WTC11 (cell line): ENCODE measurements around the gene FOXP1. TPM values are rescaled to one million over a fixed set of nuclear protein-coding genes. Genes with fewer than 3 reads are reported as not detected.

ENCODE experiments used
- ATAC-seq: fragments of 200-7000 bp; cut with Tn5 transposase; 2 replicates; pipeline ENCODE4 v1.10.0; 2021; ENCODE audit warnings: mild to moderate bottlenecking, moderate library complexity
- CTCF ChIA-PET: fragments of 300-600 bp; sonication (Branson Sonifier 250); formaldehyde crosslinking; loops from one replicate; lab custom pipeline; 2021; ENCODE audit warnings: antibody characterized with exemption; lab: Charles Lee
- POLR2A ChIA-PET: fragments of 350-600 bp; sonication (Branson Sonifier 250); formaldehyde crosslinking; loops from one replicate; lab custom pipeline; 2021; ENCODE audit warnings: antibody characterized with exemption; lab: Charles Lee
- DNase-seq: peaks from one replicate; pipeline ENCODE4 v3.0.0; 2021; ENCODE audit warnings: low spot score
- H3K27ac Mint-ChIP-seq: 2 replicates; pipeline ENCODE4 v1.8.0; 2021; ENCODE audit warnings: mixed read lengths
- H3K27me3 Mint-ChIP-seq: 2 replicates; pipeline ENCODE4 v1.8.0; 2021; ENCODE audit warnings: low read depth, mild to moderate bottlenecking, moderate library complexity, mixed read lengths
- H3K36me3 Mint-ChIP-seq: 2 replicates; pipeline ENCODE4 v1.8.0; 2021; ENCODE audit warnings: mixed read lengths
- H3K4me1 Mint-ChIP-seq: 2 replicates; pipeline ENCODE4 v1.8.0; 2022; ENCODE audit warnings: mixed read lengths
- H3K4me3 Mint-ChIP-seq: 2 replicates; pipeline ENCODE4 v1.8.0; 2021; ENCODE audit warnings: mild to moderate bottlenecking, moderate library complexity, mixed read lengths
- H3K9me3 Mint-ChIP-seq: 2 replicates; pipeline ENCODE4 v1.8.0; 2021; ENCODE audit warnings: mixed read lengths
- ATF1 ChIP-seq: sonication (generic); formaldehyde crosslinking; IDR thresholded peaks from 2 replicates; pipeline ENCODE4 v1.8.1; 2023; ENCODE audit warnings: mild to moderate bottlenecking, moderate library complexity, missing genetic modification reagents
- ATF2 ChIP-seq: sonication (generic); formaldehyde crosslinking; IDR thresholded peaks from 2 replicates; pipeline ENCODE4 v1.8.1; 2022; ENCODE audit warnings: low read depth, missing genetic modification reagents, borderline replicate concordance
- ATF3 ChIP-seq: sonication (generic); formaldehyde crosslinking; conservative IDR thresholded peaks from 2 replicates; pipeline ENCODE4 v1.8.1; 2022; ENCODE audit warnings: mild to moderate bottlenecking, missing genetic modification reagents
- CREB1 ChIP-seq: sonication (generic); formaldehyde crosslinking; IDR thresholded peaks from 2 replicates; pipeline ENCODE4 v1.8.0; 2023; ENCODE audit warnings: mild to moderate bottlenecking, missing genetic modification reagents
- CREM ChIP-seq: sonication (generic); formaldehyde crosslinking; IDR thresholded peaks from 2 replicates; pipeline ENCODE4 v1.8.1; 2022; ENCODE audit warnings: mild to moderate bottlenecking, missing genetic modification reagents, moderate library complexity
- ESRRA ChIP-seq: sonication (generic); formaldehyde crosslinking; IDR thresholded peaks from 2 replicates; pipeline ENCODE4 v1.8.1; 2022; ENCODE audit warnings: mild to moderate bottlenecking, missing genetic modification reagents, borderline replicate concordance
- ETV6 ChIP-seq: sonication (generic); formaldehyde crosslinking; IDR thresholded peaks from 2 replicates; pipeline ENCODE4 v1.8.1; 2022; ENCODE audit warnings: mild to moderate bottlenecking, missing genetic modification reagents
- FOXK1 ChIP-seq: sonication (generic); formaldehyde crosslinking; IDR thresholded peaks from 2 replicates; pipeline ENCODE4 v1.8.0; 2022; ENCODE audit warnings: mild to moderate bottlenecking, moderate library complexity, missing genetic modification reagents
- FOXP1 ChIP-seq: sonication (generic); formaldehyde crosslinking; IDR thresholded peaks from 2 replicates; pipeline ENCODE4 v1.8.0; 2022; ENCODE audit warnings: missing genetic modification reagents, mild to moderate bottlenecking, moderate library complexity, borderline replicate concordance
- GRHL2 ChIP-seq: fragments of 250-450 bp; sonication (Bioruptor Pico); IDR thresholded peaks from 2 replicates; pipeline ENCODE4 v1.8.0; 2022; ENCODE audit warnings: mild to moderate bottlenecking, moderate library complexity; ENCODE audit not compliant: insufficient replicate concordance, severe bottlenecking
- HMGA2 ChIP-seq: fragments of 250-450 bp; sonication (Bioruptor Pico); IDR thresholded peaks from 2 replicates; pipeline ENCODE4 v1.4.0; 2021; ENCODE audit warnings: mild to moderate bottlenecking, moderate library complexity
- HMGXB4 ChIP-seq: sonication (generic); formaldehyde crosslinking; IDR thresholded peaks from 2 replicates; pipeline ENCODE4 v1.8.1; 2023; ENCODE audit warnings: mild to moderate bottlenecking, moderate library complexity, missing genetic modification reagents
- JUN ChIP-seq: sonication (generic); formaldehyde crosslinking; IDR thresholded peaks from 2 replicates; pipeline ENCODE4 v1.8.0; 2023; ENCODE audit warnings: mild to moderate bottlenecking, missing genetic modification reagents
- MYBL2 ChIP-seq: sonication (generic); formaldehyde crosslinking; IDR thresholded peaks from 2 replicates; pipeline ENCODE4 v1.8.1; 2023; ENCODE audit warnings: mild to moderate bottlenecking, moderate library complexity, missing genetic modification reagents
- NFE2L1 ChIP-seq: sonication (generic); formaldehyde crosslinking; IDR thresholded peaks from 2 replicates; pipeline ENCODE4 v1.8.1; 2023; ENCODE audit warnings: missing genetic modification reagents
- NR1H2 ChIP-seq: sonication (generic); formaldehyde crosslinking; IDR thresholded peaks from 2 replicates; pipeline ENCODE4 v1.9.0; 2021; ENCODE audit warnings: mild to moderate bottlenecking, moderate library complexity, missing genetic modification reagents
- OVOL2 ChIP-seq: fragments of 250-450 bp; sonication (Bioruptor Pico); IDR thresholded peaks from 2 replicates; pipeline ENCODE4 v1.9.0; 2021; ENCODE audit warnings: mild to moderate bottlenecking, borderline replicate concordance
- PRRX2 ChIP-seq: fragments of 250-450 bp; sonication (Bioruptor Pico); IDR thresholded peaks from 2 replicates; pipeline ENCODE4 v1.8.0; 2021; ENCODE audit warnings: mild to moderate bottlenecking
- SMAD3 ChIP-seq: sonication (generic); formaldehyde crosslinking; IDR thresholded peaks from 2 replicates; pipeline ENCODE4 v1.8.0; 2022; ENCODE audit warnings: missing genetic modification reagents, mild to moderate bottlenecking, borderline replicate concordance
- SOX15 ChIP-seq: fragments of 250-450 bp; sonication (Bioruptor Pico); IDR thresholded peaks from 2 replicates; pipeline ENCODE4 v1.9.0; 2021; ENCODE audit warnings: mild to moderate bottlenecking
- ZBTB21 ChIP-seq: sonication (generic); formaldehyde crosslinking; IDR thresholded peaks from 2 replicates; pipeline ENCODE4 v1.8.1; 2023; ENCODE audit warnings: mild to moderate bottlenecking, missing genetic modification reagents, borderline replicate concordance
- ZNF232 ChIP-seq: sonication (generic); formaldehyde crosslinking; IDR thresholded peaks from 2 replicates; pipeline ENCODE4 v1.8.0; 2022; ENCODE audit warnings: mild to moderate bottlenecking, missing genetic modification reagents
- ZNF263 ChIP-seq: sonication (generic); formaldehyde crosslinking; IDR thresholded peaks from 2 replicates; pipeline ENCODE4 v1.8.1; 2022; ENCODE audit warnings: low read depth, mild to moderate bottlenecking, moderate library complexity, missing genetic modification reagents
- ZNF425 ChIP-seq: fragments of 250-450 bp; sonication (Bioruptor Pico); conservative IDR thresholded peaks from 2 replicates; pipeline ENCODE4 v1.9.0; 2021; ENCODE audit warnings: mild to moderate bottlenecking
- total RNA-seq: library from RNA; stranded (reverse); gene quantifications from 3 replicates; pipeline ENCODE4 v1.2.3, GENCODE V29; 2021
- TF ChIP-seq, protein P1 (sequence below): fragments of 250-450 bp; sonication (Bioruptor Pico); IDR thresholded peaks from 2 replicates; pipeline ENCODE4 v2.1.2; 2022; ENCODE audit warnings: mild to moderate bottlenecking, moderate library complexity
- TF ChIP-seq, protein P2 (sequence below): sonication (generic); formaldehyde crosslinking; IDR thresholded peaks from 2 replicates; pipeline ENCODE4 v1.8.0; 2022; ENCODE audit warnings: missing genetic modification reagents

Gene FOXP1
- total RNA-seq, 1 experiment from 2014 or later: 25.8 TPM

DNA sequence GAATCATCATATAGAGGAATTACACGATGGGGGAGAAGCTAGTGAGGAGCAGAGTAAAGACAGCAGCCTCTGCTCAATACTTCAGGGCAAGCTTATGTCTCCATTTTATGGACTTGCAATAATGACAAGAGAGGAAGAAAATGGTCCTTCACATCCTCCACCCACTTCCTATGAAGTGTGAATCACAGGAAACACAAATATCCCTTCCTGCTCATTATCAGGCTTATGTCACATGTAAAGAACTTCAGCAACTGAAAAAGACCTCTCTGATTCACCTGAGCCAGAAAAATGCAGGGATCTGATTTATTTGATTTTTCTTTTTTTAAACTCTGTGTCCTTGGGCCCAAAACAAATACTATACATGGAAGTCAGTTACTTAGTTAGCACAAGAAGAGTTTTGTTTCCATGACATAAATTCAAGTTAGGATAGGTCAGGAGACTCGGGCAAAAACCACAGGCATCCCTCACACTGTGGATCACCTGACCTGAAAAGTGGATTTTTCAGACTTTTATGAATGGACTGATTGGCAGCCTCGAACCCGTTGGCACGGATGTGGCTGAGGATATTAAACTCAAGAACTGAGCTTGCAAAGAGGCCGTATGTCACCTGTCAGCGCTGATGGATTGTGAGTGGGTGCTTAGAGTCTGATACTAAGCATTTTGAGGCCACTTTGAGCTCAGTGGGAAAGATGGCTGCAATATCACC is 650.3 kb downstream of the FOXP1 start:
- CTCF ChIA-PET: no interaction called here
- Mint-ChIP-seq H3K36me3 (no peaks in the 10 kb centered on the region), H3K9me3 (no peaks in the 10 kb centered on the region), H3K27ac (no peak overlapping the region), H3K27me3 (no peaks in the 10 kb centered on the region), H3K4me3 (no peak overlapping the region), H3K4me1 (no peaks in the 10 kb centered on the region)
- DNase-seq (no peak), ATAC-seq (no peak)
- POLR2A ChIA-PET: no interaction called here
- no peak for TF ChIP-seq SMAD3 (CRISPR knock-in tag)
- TF ChIP-seq NFE2L1 (CRISPR knock-in tag): no peak
- no peak for TF ChIP-seq FOXP1 (CRISPR knock-in tag)
- TF ChIP-seq ATF3 (CRISPR knock-in tag): no peak
- TF ChIP-seq CREB1: no peak
- TF ChIP-seq HMGA2: no peak
- no peak for TF ChIP-seq NR1H2 (CRISPR knock-in tag)
- no peak for TF ChIP-seq ESRRA
- TF ChIP-seq JUN (CRISPR knock-in tag): no peak
- no peak for TF ChIP-seq SOX15 (CRISPR knock-in tag)
- no peak for TF ChIP-seq ATF2 (CRISPR knock-in tag)
- no peak for TF ChIP-seq HMGXB4 (CRISPR knock-in tag)
- TF ChIP-seq GRHL2 (CRISPR knock-in tag): no peak
- no peak for TF ChIP-seq ZNF263 (CRISPR knock-in tag)
- no peak for TF ChIP-seq OVOL2
- no peak for TF ChIP-seq ZNF232 (CRISPR knock-in tag)
- TF ChIP-seq ATF1 (CRISPR knock-in tag): no peak
- no peak for TF ChIP-seq ZNF425
- TF ChIP-seq MYBL2 (CRISPR knock-in tag): no peak

DNA sequence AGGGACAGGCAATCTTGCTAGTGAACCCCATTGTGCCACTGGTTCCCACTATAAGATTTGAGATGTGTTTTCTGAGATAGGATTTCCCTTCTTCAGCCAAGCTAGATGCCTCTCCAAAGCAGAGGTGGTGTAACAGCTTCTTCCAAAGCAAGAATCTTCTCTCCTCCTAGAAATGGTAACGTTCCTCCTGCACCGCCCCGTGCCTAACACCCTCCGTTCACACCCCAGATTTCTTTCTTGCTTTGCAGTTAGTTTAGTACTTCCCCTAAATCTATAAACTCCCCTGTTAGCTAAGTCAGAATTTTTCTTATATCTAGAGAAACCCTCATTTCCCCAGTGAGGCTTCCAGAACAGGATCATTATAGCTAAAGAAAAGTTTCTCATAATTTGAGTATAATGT is 653.5 kb downstream of the FOXP1 start:
- no peaks in the 10 kb centered on the region for H3K27me3 Mint-ChIP-seq
- H3K4me1 Mint-ChIP-seq: no peaks in the 10 kb centered on the region
- ChIA-PET POLR2A (no interaction called here), CTCF (no interaction called here)
- DNase-seq: no peak
- H3K4me3 Mint-ChIP-seq: no peak overlapping the region
- no peak for ATAC-seq
- no peaks in the 10 kb centered on the region for H3K36me3 Mint-ChIP-seq
- H3K9me3 Mint-ChIP-seq: peaks cover 5% of the 10 kb centered on the region; the same call in 1 of the 2 replicates
- H3K27ac Mint-ChIP-seq: no peak overlapping the region
- no peak for TF ChIP-seq CREM (CRISPR knock-in tag)
- no peak for TF ChIP-seq ETV6 (CRISPR knock-in tag)
- TF ChIP-seq, protein P1, sequence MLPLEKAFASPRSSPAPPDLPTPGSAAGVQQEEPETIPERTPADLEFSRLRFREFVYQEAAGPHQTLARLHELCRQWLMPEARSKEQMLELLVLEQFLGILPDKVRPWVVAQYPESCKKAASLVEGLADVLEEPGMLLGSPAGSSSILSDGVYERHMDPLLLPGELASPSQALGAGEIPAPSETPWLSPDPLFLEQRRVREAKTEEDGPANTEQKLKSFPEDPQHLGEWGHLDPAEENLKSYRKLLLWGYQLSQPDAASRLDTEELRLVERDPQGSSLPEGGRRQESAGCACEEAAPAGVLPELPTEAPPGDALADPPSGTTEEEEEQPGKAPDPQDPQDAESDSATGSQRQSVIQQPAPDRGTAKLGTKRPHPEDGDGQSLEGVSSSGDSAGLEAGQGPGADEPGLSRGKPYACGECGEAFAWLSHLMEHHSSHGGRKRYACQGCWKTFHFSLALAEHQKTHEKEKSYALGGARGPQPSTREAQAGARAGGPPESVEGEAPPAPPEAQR (CRISPR knock-in tag): no peak
- no peak for TF ChIP-seq PRRX2 (CRISPR knock-in tag)
- TF ChIP-seq FOXK1 (CRISPR knock-in tag): no peak
- TF ChIP-seq FOXP1 (CRISPR knock-in tag): no peak
- TF ChIP-seq ZBTB21 (CRISPR knock-in tag): no peak
- TF ChIP-seq SOX15 (CRISPR knock-in tag): no peak
- TF ChIP-seq HMGA2: no peak
- TF ChIP-seq, protein P2, sequence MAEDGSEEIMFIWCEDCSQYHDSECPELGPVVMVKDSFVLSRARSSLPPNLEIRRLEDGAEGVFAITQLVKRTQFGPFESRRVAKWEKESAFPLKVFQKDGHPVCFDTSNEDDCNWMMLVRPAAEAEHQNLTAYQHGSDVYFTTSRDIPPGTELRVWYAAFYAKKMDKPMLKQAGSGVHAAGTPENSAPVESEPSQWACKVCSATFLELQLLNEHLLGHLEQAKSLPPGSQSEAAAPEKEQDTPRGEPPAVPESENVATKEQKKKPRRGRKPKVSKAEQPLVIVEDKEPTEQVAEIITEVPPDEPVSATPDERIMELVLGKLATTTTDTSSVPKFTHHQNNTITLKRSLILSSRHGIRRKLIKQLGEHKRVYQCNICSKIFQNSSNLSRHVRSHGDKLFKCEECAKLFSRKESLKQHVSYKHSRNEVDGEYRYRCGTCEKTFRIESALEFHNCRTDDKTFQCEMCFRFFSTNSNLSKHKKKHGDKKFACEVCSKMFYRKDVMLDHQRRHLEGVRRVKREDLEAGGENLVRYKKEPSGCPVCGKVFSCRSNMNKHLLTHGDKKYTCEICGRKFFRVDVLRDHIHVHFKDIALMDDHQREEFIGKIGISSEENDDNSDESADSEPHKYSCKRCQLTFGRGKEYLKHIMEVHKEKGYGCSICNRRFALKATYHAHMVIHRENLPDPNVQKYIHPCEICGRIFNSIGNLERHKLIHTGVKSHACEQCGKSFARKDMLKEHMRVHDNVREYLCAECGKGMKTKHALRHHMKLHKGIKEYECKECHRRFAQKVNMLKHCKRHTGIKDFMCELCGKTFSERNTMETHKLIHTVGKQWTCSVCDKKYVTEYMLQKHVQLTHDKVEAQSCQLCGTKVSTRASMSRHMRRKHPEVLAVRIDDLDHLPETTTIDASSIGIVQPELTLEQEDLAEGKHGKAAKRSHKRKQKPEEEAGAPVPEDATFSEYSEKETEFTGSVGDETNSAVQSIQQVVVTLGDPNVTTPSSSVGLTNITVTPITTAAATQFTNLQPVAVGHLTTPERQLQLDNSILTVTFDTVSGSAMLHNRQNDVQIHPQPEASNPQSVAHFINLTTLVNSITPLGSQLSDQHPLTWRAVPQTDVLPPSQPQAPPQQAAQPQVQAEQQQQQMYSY (CRISPR knock-in tag): no peak
- TF ChIP-seq NR1H2 (CRISPR knock-in tag): no peak
